ENCODE measurements around the gene ZNF548. TPM values are rescaled to one million over a fixed set of nuclear protein-coding genes. Genes with fewer than 3 reads are reported as not detected.
A peak's percentile ranks its signal among the peaks of the same experiment; 100 is the strongest.
"Not testable (repeated sequence)": the region's sequence is repeated elsewhere in the genome, so short reads cannot be mapped to it uniquely, and the experiment has no call there.

ZNF548 gene
- 1 to 10 TPM; 3.9 to 6.1 (median 6.1) TPM for polyA plus RNA-seq

GRCh38 chr19:57389730-57390598 is at the start of gene ZNF548:
Gene ZNF548 (plus strand): TSS chr19:57389854. CDS start chr19:57390100, 246 bp downstream.
- H3K27ac ChIP-seq (ENCODE audit: low read depth, low read length) = peak within 1 kb of the TSS; percentile 88
- 0 to 1% (median 0%) methylated on average over 50 of the region's 50 CpGs for WGBS, 3 donors

DNA sequence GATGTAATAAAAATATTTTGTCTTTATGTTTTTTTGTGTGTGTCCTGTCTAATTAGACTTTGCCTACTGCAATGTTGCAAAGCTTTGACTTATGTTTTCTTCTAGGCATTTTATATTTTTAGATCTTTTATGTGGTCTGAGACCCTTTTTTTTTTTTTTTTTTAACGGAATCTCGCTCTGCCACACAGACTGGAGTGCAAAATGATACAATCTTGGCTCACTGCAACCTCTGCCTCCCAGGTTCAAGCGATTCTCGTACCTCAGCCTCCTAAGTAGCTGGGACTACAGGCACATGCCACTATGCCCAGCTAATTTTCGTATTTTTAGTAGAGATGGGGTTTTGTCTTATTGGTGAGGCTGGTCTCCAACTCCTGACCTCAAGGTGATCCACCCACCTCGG is 47.1 kb upstream of the ZNF548 start:
- no peak overlapping the region for H3K27ac ChIP-seq (ENCODE audit: low read depth, low read length)
- 66 to 82% (median 73%) methylated on average over 6 of the region's 6 CpGs for WGBS, 3 donors

DNA sequence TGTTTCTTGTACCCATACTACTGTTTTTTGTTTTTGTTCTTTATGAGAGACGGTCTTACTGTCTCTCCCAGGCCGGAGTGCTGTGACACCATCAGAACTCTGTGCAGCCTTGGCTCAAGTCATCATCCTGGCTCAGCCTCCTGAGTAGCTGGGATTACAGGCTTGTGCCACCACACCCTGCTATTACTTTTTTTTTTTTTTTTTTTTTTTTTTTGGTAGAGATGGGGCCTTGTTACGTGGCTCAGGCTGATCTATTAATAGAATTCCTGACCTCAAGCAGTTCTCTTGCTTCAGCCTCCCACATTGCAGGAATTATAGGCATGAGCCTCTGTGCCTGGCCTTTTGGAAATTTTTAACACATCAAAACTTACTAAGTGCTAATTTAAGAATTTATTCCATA is 41.5 kb upstream of the ZNF548 start:
- no peak overlapping the region for H3K27ac ChIP-seq (ENCODE audit: low read depth, low read length)
- 59 to 70% (median 68%) methylated on average over 3 of the region's 3 CpGs for WGBS, 3 donors

- 2% methylated on average over 57 of the region's 57 CpGs for WGBS, 3 donors
- no peak within 1 kb of the TSS for H3K27ac ChIP-seq (ENCODE audit: low read depth, low read length)
Measured at GRCh38 chr19:57350877-57351805, 38.5 kb upstream of the ZNF548 start, which contains the start of gene ZNF304. Gene ZNF304 (plus strand): TSS chr19:57351271. CDS start chr19:57351665, 394 bp downstream.

- H3K27ac ChIP-seq (ENCODE audit: low read depth, low read length) = no peak overlapping the region
- WGBS, 3 donors = 18 to 27% (median 24%) methylated on average over 7 of the region's 7 CpGs
Measured at GRCh38 chr19:57351867-57352266, 37.8 kb upstream of the ZNF548 start.

DNA sequence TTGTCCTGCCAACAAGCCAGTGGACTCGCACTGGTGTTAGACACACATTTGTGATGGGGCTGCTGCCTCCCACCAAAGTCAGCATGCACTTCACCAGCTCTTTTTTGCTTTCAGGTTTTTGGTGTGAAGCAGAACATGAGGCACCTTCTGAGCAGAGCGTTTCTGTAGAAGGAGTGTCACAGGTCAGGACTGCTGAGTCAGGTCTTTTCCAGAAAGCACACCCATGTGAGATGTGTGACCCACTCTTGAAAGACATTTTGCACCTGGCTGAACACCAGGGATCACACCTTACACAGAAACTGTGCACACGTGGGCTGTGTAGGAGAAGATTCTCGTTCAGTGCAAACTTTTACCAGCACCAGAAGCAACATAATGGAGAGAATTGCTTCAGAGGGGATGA is 33.7 kb upstream of the ZNF548 start:
- 84 to 97% (median 95%) methylated on average over 4 of the region's 4 CpGs for WGBS, 3 donors
- H3K27ac ChIP-seq (ENCODE audit: low read depth, low read length) = no peak overlapping the region

GRCh38 chr19:57357406-57357805 is 32.2 kb upstream of the ZNF548 start:
- 96% methylated on average over 5 of the region's 5 CpGs for WGBS, 3 donors

GRCh38 chr19:57359300-57359699 is 30.4 kb upstream of the ZNF548 start:
- no peak overlapping the region for H3K27ac ChIP-seq (ENCODE audit: low read depth, low read length)

More at GRCh38 chr19:57357406-57357805, 32.2 kb upstream of the ZNF548 start:
- H3K27ac ChIP-seq (ENCODE audit: low read depth, low read length) = no peak overlapping the region

- H3K27ac ChIP-seq (ENCODE audit: low read depth, low read length) = no peak overlapping the region
- WGBS, 3 donors = 64 to 74% (median 68%) methylated on average over 2 of the region's 2 CpGs
Measured at GRCh38 chr19:57362419-57362818, 27.2 kb upstream of the ZNF548 start.

DNA sequence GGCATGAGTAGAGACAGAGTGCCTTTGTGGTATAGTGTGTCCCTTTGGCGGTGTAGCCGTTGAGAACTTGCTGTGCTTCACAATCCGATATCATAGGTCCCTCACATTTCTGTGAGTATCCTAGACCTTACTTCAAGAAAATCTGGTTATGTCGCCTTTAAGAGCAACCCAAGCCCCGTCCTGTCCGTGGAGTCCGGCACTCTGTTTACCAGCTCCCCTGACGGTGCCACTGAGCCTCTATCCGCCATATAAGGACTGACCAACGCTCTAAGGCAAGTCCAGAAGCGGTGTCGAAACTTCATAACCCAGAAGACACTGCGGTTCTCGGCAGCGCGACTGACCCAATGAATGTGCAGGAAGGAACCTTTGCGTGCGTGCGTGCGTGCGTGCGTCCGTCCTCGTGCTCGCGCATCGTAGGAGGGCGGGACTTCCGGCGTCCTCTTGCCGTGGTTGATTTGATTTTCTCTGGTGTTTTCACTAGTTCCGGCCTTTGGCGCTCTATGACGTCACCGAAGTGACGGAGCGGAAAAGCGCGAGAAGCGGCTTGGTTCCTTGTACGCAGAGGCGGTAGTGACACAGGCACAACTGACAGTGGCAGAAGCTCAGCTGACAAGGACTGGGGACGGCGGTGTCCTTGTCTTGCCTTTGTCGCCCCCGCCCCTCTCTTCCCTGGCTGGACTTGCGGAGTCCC is 26.5 kb upstream of the ZNF548 start, which contains the start of the genes TRAPPC2B and ZNF547:
TSS of gene TRAPPC2B (plus strand) at position 555 of the 691 bp plus-strand sequence. CDS start 1,283 bp downstream, outside the sequence.
TSS of gene ZNF547 (plus strand) at position 555 of the 691 bp plus-strand sequence. CDS start 5,005 bp downstream, outside the sequence.
- 0 to 2% (median 1%) methylated on average over 42 to 47 of the region's 47 CpGs for WGBS, 3 donors
- H3K27ac ChIP-seq (ENCODE audit: low read depth, low read length) = peak within 1 kb of the TSS; percentile 66

GRCh38 chr19:57363688-57364181 is 25.9 kb upstream of the ZNF548 start:
- peak overlapping the region; percentile 66 for H3K27ac ChIP-seq (ENCODE audit: low read depth, low read length)
- 0 to 2% (median 1%) methylated on average over 14 to 18 of the region's 18 CpGs for WGBS, 3 donors

GRCh38 chr19:57366776-57367175 is 22.9 kb upstream of the ZNF548 start:
- 90 to 94% (median 91%) methylated on average over 2 of the region's 2 CpGs for WGBS, 3 donors

GRCh38 chr19:57374179-57374578 is 15.5 kb upstream of the ZNF548 start:
- WGBS, 3 donors = 95 to 97% (median 95%) methylated on average over 6 of the region's 6 CpGs
- no peak overlapping the region for H3K27ac ChIP-seq (ENCODE audit: low read depth, low read length)

More at GRCh38 chr19:57366776-57367175, 22.9 kb upstream of the ZNF548 start:
- H3K27ac ChIP-seq (ENCODE audit: low read depth, low read length) = no peak overlapping the region

DNA sequence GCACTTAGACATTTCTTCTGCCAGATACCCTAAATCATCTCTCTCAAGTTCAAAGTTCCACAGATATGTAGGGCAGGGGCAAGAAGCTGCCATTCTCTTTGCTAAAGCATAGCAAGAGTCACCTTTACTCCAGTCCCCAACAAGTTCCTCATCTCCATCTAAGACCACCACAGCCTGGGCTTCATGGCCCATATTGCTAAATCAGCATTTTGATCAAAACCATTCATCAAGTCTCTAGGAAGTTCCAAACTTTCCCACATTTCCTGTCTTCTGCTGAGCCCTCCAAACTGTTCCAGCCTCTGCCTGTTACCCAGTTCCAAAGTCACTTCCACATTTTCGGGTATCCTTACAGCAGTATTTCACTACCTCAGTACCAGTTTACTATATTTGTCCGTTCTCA is 15.0 kb upstream of the ZNF548 start:
- H3K27ac ChIP-seq (ENCODE audit: low read depth, low read length) = not testable (repeated sequence)
- 96 to 98% (median 97%) methylated on average over 2 of the region's 2 CpGs for WGBS, 3 donors

- WGBS, 3 donors = 93 to 96% (median 94%) methylated on average over 6 of the region's 6 CpGs
Measured at GRCh38 chr19:57376151-57376550, 13.5 kb upstream of the ZNF548 start.

GRCh38 chr19:57377498-57378146 is 12.0 kb upstream of the ZNF548 start:
- H3K27ac ChIP-seq (ENCODE audit: low read depth, low read length) = no peak overlapping the region
- 94 to 95% (median 95%) methylated on average over 3 of the region's 3 CpGs for WGBS, 3 donors

More at GRCh38 chr19:57376151-57376550, 13.5 kb upstream of the ZNF548 start:
- H3K27ac ChIP-seq (ENCODE audit: low read depth, low read length) = no peak overlapping the region

DNA sequence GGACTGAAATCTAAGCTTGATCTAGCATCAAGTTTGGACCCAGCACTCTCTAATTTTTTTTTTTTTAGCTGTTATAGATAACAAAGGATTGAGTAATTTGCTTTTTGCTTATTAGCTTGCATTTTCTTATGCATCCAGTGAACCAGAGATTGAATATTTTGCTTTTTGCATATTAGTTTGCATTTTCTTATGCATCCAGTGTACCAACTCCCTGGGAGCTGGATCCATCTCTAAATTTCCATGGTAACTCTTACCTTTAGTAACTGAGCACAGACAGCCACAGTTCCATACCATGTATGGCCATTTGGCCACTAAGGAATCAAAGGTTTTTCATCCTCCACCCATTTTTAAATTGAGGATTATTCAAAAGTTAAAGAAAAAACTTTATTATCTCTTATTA is 8.7 kb upstream of the ZNF548 start:
- no peak overlapping the region for H3K27ac ChIP-seq (ENCODE audit: low read depth, low read length)

Data from adipose tissue (tissue), 3 donors.